Stimulated activated CD8-positive, alpha-beta memory T cell treated with anti-CD3 and anti-CD28 coated beads, Interleukin-2, amount 100 ng/mL, for 1 hour (primary cell): ENCODE results near the gene PPP1R15A.
"Not testable (repeated sequence)": the region's sequence is repeated elsewhere in the genome, so short reads cannot be mapped to it uniquely, and the experiment has no call there.

Experiments
- DNase-seq, 2 donors: peaks; one replicate each; pipeline ENCODE4 v3.0.0-alpha.2; 2020; ENCODE audit warnings: low read depth in 2 of 2

The PPP1R15A gene

DNA sequence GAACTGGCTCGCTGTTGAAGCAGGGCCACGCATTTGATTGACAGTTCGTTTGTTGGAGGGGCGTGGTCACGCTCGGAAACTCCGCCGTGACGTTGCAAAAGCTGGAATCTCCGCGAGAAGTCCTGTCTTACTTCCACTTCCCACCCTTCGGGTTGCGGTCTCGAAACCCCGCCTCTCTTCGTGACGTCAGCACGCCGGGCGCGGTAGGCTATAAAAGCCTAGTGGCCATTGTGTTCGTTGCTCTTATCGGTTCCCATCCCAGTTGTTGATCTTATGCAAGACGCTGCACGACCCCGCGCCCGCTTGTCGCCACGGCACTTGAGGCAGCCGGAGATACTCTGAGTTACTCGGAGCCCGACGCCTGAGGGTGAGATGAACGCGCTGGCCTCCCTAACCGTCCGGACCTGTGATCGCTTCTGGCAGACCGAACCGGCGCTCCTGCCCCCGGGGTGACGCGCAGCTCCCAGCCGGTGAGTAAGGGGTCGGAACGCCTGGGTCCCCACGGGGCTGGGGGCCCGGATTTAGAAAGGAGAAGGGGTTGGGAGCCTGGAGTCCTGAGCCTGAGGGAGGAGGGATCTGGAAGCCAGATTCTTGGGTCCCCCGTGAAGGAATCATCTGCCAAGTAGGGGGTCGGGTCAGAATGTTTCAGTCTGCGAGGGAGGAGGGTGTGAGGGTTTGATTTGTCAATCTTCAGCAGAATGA is at the start of gene PPP1R15A:
Gene PPP1R15A, plus strand, starts transcription at position 240 of the 702 bp plus-strand sequence. CDS start 813 bp downstream, outside the sequence.
- DNase-seq, result peak; percentile 96 to 99

DNA sequence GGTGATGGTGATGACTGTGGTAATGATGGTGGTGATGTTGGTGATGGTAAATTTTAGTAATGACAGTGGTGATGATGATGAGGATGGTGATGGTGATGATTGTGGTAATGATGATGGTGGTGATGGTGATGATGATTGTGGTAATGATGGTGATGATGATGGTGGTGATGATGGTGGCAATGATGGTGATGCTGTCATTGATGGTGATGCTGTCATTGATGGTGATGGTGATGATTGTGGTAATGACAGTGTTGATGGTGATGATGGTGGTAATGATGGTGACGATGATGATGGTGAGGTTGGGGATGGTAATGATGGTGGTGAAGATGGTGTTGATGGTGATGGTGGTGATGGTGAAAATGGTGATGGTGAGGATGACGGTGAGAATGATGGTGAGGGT is 49.7 kb upstream of the PPP1R15A start:
- DNase-seq, result no peak

DNA sequence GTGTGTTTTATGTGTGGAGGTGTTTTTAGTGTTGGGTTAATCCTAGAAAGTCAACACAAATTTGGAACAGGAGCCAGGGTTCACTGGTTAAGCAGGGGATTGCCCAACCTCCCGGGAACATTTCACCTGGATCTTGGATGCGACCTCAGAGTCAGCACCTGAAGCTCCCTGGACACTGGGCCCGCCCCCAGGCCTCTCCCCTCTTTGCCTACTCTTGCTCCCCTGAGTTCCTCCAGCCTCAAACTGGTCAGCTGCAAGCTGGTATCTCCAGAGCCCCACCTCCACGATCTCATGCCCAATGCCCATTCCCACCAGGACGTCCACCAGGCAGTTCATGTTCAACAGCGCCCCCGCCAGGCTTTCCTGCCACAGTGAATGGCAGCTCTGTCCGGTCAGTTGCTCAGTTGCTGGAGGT is 45.6 kb upstream of the PPP1R15A start:
- no peak for DNase-seq

DNA sequence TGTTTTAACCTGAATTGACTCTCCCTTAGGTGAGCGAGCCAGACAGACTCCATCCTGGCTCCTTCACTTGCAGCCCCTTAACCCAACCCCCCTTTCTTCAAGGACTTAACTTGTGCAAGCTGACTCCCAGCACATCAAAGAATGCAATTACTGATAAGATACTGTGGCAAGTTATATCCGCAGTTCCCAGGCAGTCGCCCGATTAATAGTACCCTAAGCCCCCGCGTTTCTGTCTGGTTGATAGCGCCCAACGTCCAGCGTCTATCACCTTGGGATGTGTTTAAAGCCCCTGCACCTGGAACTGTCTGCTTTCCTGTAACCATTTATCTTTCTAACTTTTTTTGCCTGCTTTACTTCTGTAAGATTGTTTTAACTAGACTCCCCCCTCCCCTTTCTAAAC is 42.1 kb upstream of the PPP1R15A start:
- DNase-seq, result no peak

DNA sequence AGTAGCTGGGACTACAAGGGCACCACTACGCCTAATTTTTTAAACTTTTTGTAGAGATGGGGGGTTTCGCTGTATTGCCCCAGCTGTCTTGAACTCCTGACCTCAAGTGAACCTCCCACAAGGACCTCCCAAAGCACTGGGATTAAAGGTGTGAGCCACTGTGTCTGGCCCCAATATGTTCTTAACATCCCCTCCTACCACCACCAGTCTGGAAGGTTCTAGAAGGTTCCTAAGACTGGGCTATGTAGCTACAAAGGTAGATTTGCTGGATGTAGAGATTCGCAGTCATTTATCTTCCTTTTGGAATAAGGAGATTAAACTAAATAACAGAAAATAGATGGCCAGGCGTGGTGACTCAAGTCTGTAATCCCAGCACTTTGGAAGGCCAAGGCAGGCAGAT is 41.3 kb upstream of the PPP1R15A start:
- DNase-seq, result no peak

DNA sequence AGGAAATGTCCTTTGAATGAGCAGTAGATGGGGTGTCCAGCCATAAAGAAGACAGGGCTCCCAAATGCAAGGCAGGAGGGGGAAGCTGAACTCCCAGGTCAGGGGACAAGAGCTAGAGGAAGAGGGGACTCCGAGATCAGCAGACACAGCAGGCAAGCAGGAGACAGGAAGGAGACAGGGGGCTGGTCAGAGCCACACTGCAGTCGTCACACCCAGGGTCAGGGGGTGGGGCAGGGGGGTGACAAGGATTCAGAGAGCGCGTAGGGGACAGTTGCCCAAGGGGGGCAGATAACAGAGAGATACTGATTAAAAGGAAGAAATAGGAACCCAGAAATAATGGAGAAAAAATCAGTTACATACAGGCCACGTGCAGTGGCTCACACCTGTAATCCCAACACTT is 39.2 kb upstream of the PPP1R15A start:
- DNase-seq, result no peak

DNA sequence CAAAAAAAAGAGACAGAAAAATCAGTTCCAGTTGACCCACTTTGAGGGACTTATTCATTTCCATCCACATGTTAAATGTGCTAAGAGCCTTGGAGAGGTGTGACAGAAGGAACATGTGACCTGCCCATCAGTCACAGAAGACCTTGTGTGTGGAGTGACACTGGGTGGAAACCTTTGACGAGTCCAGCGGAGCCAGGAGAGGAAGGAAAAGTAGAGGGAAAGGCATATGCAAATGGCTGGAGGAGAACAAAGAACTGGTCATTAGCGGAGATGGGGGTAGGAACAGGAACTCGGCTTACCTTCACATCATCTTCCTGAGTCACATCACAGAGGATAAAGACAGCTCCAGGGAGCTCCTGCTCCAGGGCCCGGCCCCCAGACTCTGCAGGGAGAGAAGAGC is 38.2 kb upstream of the PPP1R15A start:
- no peak for DNase-seq

DNA sequence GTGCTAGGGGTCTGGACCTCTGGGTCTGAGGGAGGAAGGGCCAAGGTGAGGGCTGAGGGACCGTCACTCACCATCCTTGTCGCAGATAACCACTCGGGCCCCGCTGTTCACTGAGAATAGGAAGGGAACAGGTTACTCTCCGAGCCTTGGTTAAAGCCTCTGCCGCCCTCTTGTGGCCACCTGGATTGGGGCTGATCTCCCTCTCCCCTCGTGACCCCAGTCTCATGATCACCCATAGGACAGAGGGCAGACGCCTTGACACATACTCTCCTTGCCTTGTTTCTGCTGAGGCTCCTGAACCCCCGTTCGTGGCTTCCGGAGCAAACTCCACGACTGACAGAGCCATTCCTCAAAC is 36.5 kb upstream of the PPP1R15A start:
- peak; percentile 86 to 88 for DNase-seq

DNA sequence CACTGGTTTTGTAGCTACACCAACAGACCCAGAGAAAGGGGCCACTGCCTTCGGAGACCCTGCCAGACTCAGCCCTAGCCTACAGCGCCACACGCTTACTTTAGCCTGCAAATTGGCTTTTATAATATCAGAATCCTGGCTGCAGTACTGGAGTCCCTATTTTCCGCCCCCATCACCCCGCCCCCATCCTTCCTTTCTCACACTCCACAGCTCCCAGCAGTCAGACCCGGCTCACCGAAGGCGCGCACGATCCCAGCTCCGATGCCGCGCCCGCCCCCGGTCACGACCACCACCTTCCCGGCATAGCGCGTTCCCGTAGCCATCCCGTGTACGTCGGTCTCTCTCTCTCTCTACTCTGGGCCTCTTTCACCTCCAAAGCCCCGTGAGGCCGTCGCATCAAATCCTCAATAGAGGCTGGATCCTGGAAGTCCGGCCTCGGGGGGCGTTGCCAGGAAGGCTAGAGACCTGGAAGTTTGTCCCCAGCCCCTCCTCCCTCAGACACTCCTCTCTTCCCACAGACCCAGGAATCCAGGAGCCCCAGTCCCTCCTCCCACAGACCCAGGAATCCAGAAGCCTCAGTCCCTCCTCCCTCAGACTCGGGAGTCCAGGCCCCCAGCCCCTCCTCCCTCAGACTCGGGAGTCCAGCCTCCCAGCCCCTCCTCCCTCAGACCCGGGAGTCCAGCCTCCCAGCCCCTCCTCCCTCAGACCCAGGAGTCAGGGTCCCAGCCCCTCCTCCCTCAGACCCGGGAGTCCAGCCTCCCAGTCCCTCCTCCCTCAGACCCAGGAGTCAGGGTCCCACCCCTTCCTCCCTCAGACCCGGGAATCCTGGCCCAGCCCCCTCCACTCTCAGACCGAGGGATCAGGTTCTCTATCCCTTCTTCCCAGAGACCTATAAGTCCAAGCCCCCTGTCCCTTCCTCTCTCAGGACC is 35.9 kb upstream of the PPP1R15A start, which contains the start of gene HSD17B14:
Gene HSD17B14, minus strand, starts transcription at position 403 of the 929 bp plus-strand sequence. Its CDS starts 80 bp downstream, at position 323.
- DNase-seq, result no peak

DNA sequence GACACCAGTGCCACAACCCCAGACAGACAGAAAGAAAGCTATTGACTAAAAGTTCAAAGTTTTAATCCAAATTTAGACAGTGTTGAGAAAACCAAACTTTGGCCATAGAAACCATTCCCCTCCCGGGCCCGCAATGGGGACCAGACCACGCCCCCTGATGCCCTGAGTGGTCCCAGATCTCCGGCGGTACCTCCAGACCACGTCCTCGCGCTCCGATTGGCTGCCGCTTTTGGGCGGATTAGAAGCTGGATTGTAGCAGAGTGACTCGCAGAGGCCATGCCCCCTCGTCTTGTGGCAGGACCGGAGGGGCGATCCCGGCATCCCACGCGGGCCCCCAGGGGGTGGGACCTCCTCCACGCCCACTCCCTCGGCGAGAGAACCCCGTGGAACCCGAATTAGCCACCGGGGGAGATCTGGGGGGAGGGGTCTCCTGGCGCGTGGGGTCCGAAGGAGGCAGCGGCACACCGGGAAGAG is 35.1 kb upstream of the PPP1R15A start:
- DNase-seq, result peak; percentile 62 to 65

DNA sequence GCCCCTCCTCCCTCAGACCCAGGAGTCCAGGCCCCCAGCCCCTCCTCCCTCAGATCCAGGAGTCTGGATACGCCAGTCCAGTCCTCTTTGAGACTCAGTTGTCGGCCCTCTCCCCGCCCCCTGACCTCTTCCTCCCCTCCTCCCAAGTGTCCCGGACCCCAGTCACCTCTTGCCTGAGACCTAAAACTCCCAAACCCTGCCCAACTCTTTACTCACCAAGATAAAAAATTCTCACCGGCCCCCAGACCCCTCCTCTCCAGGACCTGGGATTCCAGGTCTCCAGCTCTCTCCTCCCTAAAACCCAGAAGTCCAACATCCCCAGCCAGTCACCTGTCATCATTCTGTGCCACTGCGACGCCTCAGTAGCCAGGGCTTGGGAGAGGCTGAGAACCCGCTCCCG is 34.5 kb upstream of the PPP1R15A start:
- no peak for DNase-seq

DNA sequence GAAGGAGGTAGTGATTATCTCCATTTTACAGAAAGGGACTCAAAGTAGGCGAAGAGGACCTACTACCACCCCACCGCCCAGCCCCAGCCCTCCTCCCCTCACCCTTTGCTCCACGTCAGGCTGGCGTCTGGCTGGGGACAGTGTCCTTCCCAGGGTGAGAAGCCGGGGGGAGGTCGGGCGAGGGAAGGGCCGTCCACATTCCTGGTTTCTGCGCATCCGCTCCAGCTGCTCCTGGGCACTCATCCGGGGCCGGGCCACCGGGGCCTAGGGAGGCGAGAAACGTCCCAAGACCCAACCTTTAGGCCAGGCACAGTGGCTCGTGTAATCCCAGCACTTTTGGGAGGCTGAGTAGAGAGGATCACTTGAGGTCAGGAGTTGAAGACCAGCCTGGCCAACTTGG is 31.2 kb upstream of the PPP1R15A start:
- DNase-seq, result no peak

DNA sequence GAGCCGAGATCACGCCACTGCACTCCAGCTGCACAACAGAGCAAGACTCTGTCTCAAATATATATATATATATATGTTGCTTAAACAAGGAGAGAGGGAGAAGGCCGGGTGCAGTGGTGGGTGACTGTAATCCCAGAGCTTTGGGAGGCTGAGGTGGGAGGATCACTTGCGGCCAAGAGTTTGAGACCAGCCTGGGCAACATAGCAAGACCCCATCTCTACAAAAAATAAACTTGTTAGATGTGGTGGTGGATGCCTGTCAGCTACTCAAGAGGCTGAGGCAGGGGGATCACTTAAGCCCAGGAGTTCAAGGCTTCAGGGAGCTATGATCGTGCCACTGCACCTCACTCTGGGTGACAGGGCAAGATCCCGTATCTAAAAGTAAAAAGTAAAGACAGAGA is 30.6 kb upstream of the PPP1R15A start:
- no peak for DNase-seq

DNA sequence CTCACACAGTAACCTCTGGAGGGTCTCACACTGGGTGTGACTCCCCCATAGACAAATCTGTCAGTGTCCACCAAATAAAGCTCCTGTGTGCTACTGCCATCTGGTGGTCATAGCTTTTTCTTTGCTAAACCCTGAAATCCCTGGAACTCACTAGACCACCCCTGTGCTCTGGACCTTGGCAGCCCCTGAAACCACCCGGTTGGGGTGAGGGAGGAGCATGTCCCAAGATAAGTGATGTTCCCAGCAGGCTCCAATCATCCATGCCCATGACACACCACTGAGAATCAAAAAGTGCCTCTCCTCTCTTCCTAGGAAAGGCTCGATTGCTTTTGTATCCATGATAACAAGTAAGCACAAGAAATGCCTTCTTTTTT is 29.4 kb upstream of the PPP1R15A start:
- no peak for DNase-seq

DNA sequence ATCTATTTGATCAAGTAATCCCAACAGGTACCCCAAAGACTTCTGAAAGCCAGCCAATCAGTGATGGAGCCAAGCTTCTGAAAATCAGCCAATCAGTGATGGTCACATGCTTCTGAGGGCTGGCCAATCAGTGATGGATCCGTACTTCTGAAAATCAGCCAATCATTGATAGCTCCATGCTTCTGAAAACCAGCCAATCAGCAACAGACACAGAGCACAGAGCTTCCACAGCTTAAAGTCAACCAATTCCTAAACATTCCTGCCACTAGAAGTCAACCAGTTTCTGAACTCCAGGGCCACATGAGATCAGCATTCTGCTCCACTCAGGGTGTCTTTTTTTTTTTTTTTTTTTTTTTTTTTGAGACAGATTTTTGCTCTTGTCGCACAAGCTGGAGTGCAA is 27.7 kb upstream of the PPP1R15A start:
- no peak for DNase-seq

DNA sequence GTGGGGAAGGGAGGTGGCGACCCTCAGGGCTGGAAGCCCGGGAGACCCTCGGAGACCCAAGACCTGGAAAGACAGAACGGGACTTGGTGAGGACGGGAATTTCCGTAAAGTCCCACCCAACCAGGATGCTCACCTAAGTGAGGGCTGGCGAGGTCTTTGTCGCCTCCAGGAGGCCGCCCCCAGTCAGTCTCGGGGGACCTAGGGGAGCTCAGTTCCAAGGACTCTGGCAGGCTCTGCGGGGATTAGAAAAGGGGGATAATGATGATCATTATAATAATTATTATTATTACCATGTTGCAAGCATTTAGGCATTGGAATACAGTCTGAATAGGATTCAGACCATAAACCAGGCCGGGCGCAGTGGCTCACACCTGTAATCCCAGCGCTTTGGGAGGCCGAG is 26.8 kb upstream of the PPP1R15A start:
- no peak for DNase-seq

DNA sequence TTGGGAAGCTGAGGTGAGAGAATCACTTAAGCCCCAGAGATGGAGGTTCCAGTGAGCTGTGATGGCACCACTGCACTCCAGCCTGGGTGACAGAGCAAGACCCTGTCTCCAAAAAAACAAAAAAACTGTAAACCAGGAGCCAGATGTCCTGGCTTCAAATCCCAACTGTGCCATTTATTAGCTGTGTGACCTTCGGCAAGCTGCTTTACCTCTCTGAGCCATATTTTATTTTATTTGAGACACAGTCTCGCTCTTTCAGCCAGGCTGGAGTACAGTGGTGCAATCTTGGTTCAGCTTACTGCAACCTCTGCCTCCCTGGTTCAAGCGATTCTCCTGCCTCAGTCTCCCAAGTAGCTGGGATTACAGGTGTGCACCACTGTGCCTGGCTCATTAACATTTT is 25.6 kb upstream of the PPP1R15A start:
- DNase-seq, result not testable (repeated sequence)

DNA sequence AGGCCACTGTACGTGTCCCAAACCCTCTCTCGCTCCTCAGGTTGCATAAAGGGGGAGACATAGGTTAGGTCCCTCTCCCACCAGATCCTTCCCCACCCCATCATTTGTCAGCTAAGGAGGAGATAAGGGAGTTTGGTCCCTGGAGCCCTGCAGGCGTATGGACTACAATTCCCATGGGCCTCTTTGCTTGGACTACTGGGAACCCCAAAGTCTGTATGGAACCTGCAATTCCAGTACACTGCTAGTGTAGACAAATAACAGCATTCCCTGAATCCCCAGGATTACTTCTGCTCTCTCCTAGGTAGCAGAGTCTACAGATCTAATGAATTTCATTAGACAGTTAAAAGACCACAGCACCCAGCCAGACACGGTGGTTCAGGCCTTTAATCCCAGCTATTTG is 19.9 kb upstream of the PPP1R15A start:
- no peak for DNase-seq

DNA sequence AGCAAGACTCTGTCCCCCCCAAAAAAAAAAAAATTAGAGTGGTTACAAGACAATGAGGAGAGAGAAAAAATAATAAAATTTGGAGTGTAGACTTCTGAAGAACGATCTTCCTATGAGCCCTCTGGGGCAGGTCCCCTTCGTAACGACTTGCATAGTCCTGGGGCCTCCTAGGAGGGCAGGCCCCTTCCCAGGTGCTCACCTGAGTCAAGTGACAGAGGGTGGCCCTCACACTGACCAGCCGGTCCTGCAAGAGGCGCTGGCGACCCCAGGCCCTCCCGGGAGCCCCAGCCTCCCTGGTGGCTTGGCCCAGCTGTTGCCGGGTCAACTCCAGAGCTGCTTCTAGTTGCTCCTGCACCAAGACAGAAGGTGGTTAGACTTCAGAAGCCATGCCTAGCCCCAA is 18.7 kb upstream of the PPP1R15A start:
- DNase-seq, result no peak

DNA sequence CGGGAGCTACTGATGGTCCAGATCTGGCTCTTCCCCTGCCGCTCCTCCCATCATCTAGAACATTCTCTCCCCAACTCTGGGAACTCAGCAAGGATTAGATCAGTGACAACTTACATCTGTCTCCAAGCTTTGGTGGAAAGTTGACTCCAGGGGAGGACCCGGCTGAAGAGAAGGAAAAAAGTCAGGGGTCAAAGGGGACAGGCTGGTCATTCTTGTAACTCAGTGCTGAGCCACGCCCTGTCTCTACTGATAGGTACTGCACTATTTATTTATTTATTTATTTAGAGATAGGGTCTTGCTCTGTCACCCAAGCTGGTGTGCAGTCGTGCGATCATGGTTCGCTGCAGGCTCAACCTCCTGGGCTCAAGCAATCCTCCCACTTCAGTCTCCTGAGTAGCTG is 18.1 kb upstream of the PPP1R15A start:
- no peak for DNase-seq

DNA sequence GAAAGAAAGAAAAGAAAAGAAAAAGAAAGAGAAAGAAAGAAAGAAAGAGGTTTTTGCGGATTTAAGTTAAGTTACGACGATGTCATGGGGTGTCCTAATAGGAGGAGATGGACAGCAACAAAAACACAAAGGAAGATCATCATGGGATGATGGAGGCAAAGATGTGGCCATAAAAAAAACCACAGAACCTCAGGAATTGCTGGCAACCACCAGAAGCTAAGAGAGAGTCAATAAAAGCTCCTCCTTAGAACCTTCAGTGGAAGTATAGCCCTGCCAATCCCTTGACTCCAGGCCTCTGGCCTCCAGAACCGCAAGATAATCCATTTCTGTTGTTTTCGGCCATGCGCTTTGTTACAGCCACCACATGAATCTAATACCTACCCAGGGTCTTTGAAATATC is 15.3 kb upstream of the PPP1R15A start:
- no peak for DNase-seq

DNA sequence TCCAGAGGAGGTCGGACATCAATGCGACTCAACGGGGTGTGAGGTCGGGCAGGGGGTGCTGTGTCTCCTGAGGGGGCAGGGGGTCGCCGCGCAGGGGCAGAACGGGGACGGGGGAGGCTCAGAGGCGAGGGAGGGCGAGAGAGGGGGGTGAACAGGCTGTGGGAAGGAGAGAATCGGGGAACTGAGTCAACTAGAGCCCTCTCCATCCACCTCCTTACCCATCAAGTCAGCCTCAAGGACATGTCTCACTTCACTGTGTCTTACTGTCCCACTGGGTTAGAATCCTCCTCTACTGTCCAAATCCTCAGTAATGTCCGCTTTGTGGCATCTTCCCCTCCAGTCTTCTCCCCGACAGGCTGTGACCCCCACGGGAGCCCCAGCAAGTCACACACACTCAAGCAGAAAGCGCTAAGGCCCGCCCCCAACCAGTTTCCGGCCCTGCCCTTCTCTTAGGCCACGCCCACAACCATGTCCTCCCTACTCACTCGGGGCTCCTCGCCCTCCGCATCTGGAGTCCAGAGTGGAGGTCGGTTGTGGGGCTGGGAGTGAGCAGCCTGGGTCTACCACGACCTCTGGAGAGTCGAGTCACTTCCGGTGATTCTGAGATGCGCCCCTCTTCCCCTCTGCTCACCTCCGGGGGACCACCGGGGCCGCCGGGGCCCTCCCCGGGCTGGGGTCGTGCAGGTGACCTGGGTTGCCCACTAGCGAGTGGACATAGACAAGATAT is 13.1 kb upstream of the PPP1R15A start:
- peak in 1 of 2 donors; percentile 72 for DNase-seq
